ENCODE measurements around the gene CAPN13.

Gene CAPN13

DNA sequence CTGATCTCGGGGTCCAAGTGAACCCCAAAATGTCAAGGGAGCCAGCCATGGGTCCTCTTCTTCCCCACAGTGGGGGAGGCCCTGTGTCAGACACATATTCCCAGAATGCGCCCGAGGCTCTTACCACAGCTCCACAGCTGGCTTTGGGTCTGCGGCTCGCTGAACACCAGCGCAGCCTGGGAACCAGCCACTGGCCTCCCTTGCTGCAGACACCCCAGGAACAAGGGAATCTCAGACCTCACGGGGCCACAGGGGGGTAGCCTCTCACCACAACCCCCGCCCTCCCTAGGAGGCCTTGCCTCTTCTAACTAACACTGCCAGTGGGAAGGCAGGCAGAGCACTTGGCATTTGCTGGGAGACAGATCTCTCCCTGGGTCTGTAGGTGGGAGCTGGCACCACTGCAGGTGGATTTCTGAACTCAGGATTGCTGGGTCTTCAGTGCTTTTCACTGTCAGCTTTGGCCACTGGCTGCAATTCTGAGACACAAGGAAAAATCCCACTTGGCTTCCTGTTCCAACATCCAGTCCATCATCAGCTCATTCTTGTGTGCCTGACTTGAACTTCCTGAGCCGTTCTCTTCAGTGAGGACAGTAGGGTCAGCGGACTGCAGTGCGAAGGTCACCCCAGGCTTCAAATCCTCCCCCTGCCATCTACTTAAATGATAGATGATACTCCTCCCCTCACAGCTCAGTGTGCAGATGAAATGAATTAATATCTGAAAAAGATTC is 128.7 kb downstream of the CAPN13 start:
- DNase-seq = no peak

DNA sequence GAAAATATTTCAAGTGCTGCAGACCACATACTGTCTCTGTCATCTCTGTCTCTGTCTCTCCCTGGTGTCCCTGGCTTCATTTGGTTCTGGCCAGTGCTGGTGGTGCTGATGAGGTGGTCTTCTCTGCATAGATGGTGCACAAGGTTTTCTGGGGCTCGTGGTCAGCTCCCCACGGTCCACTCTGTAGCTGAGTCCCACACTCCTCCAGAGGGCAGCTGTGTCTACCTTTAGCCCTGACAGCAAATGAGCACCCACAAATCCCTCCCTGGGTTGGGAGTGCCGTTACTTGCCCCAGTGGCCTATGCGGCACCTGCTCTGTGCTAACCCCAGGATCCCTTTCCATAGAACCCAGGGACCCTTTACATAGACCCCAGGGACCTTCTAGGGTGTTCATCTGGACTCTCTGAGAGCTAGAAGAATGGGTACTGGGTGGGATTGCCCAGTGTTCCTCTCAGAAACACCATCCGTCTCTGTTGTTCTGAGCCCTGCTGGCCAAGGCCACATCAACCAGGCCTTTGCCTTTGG is 129.3 kb downstream of the CAPN13 start:
- DNase-seq = no peak

DNA sequence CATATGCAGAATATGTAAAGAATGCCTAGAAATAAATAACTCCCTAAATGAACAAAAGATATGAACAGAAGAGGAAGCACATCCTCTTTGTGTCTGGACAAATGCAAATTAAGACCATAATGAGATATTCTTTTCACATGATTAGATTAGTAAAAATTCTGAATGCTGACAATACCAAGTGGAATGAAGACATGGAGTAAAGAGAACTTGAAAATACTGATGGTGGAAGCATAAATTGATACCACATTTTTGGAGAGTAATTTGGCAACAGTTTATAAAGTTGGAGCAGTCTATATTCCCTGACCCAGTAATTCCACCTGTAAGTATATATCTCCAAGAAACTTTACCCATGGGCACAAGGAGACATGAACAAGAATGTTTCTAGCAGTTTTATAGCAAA is 130.0 kb downstream of the CAPN13 start:
- DNase-seq = no peak

DNA sequence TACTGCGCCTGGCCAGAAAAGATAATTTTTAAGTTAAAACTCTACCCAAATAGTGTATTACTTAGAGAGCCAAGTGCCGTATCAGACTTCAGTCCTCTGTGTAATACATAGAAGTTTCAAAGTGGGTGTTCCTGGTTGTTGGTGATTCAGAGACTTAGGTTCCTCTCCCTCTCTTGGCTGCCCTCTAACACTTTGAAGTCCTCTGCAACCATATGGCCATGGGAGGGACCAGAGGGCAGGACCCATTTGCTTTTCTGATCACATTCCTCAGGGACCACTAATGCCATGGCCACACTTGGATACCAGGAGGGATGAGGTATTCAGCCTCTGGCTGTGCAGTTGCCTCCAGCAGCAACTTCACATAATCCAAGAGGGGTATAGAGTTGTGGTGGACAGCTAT is 131.5 kb downstream of the CAPN13 start:
- DNase-seq = no peak

DNA sequence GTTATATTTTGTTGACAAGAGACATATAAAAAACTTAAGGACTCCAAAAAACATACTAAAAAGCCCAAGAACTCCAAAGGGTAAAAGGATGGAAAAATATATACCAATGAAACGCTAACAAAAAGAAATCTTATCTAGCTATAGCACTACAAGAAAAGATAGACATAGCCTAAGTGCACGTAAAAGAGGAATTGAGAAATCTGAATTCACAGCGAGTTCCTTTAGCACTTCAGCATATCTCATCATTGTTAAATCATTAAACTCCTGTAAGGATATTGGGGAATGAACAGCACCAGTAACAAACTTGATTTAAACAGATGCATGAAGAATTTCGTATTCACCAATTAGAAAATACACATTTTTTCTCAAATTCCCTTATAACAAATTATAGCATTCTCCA is 134.1 kb downstream of the CAPN13 start:
- no peak for DNase-seq
